GM12878 (cell line): ENCODE data around the gene SMARCAL1. TPM values are rescaled to one million over a fixed set of nuclear protein-coding genes. Genes with fewer than 3 reads are reported as not detected.

ENCODE experiments used
- ATAC-seq: fragments of 200-7000 bp; cut with Tn5 transposase; 3 replicates; pipeline ENCODE4 v1.9.1; 2020; ENCODE audit warnings: mild to moderate bottlenecking, moderate library complexity
- BruUV-seq: library from RNA; stranded (reverse); fragments of 400-500 nt; replicated peaks from 2 replicates; lab custom pipeline; 2021; lab: Mats Ljungman, UMichigan
- CTCF ChIA-PET: fragments of 300-600 bp; sonication (Branson Sonifier 250); formaldehyde crosslinking; extraction: SDS; loops from one replicate; lab custom pipeline; 2021; ENCODE audit warnings: inconsistent platforms; lab: Yijun Ruan, JAX
- POLR2A ChIA-PET: fragments of 350-600 bp; formaldehyde crosslinking; extraction: SDS; loops from one replicate; lab custom pipeline; 2021; ENCODE audit warnings: inconsistent platforms; lab: Charles Lee
- RAD21 ChIA-PET: fragments of 300-600 bp; sonication (Branson Sonifier 250); formaldehyde crosslinking; loops from one replicate; lab custom pipeline; 2023; ENCODE audit warnings: antibody characterized with exemption; ENCODE audit not compliant: unreplicated experiment; lab: Charles Lee
- SMC1A ChIA-PET: fragments of 300-600 bp; sonication (Branson Sonifier 250); formaldehyde crosslinking; loops from one replicate; lab custom pipeline; 2023; ENCODE audit not compliant: unreplicated experiment, uncharacterized antibody; lab: Charles Lee
- DNase-seq: peaks from one replicate; pipeline ENCODE4 v3.0.0-alpha.2; 2011; ENCODE audit warnings: low read depth, low spot score
- FAIRE-seq: peaks from 3 replicates; lab custom pipeline; 2011; peaks lifted over from hg19 to GRCh38; lab: Jason Lieb, UNC
- H2AFZ ChIP-seq: 2 replicates; pipeline ENCODE4 v1.6.0; 2011; ENCODE audit warnings: low read depth, low read length, control low read depth; ENCODE audit not compliant: control insufficient read depth
- H3K27ac ChIP-seq: 2 replicates; pipeline ENCODE4 v1.5.1; 2011; ENCODE audit warnings: control low read depth; ENCODE audit not compliant: control insufficient read depth, insufficient read depth
- H3K27me3 ChIP-seq, 2 experiments: replicated peaks in 1 of 2; 2 replicates each; pipeline versions ENCODE4 v1.6.0 to v1.6.1; 2011; ENCODE audit warnings: low read length in 1 of 2; ENCODE audit not compliant: control insufficient read depth in 2 of 2, insufficient read depth in 2 of 2
- H3K36me3 ChIP-seq, 2 experiments: 2 replicates each; pipeline ENCODE4 v1.5.1; 2011; ENCODE audit warnings: low read length in 1 of 2; ENCODE audit not compliant: control insufficient read depth in 2 of 2, insufficient read depth in 2 of 2
- H3K4me1 ChIP-seq: 2 replicates; pipeline ENCODE4 v1.6.1; 2011; ENCODE audit warnings: mild to moderate bottlenecking, low read length, moderate library complexity, mixed read lengths; ENCODE audit not compliant: control insufficient read depth, insufficient read depth
- H3K4me2 ChIP-seq: 2 replicates; pipeline ENCODE4 v1.6.0; 2011; ENCODE audit warnings: control low read depth; ENCODE audit not compliant: control insufficient read depth, insufficient read depth
- H3K4me3 ChIP-seq: fragments of 200-600 bp; sonication (generic); 2 replicates; pipeline ENCODE4 v1.5.1; 2016
- H3K79me2 ChIP-seq: 2 replicates; pipeline ENCODE4 v1.6.0; 2011; ENCODE audit warnings: low read length; ENCODE audit not compliant: control insufficient read depth, insufficient read depth
- H3K9ac ChIP-seq: 2 replicates; pipeline ENCODE4 v1.8.0; 2011; ENCODE audit warnings: low read length, control low read depth, mixed read lengths; ENCODE audit not compliant: control insufficient read depth, insufficient read depth
- H3K9me3 ChIP-seq: replicated peaks from 3 replicates; pipeline ENCODE4 v1.5.1; 2011; ENCODE audit warnings: mild to moderate bottlenecking, low read length; ENCODE audit not compliant: control insufficient read depth, insufficient read depth
- H4K20me1 ChIP-seq: 2 replicates; pipeline ENCODE4 v1.6.0; 2011; ENCODE audit not compliant: control insufficient read depth, insufficient read depth
- BCL11A ChIP-seq: IDR thresholded peaks from 2 replicates; pipeline ENCODE4 v1.6.1; 2011; ENCODE audit warnings: low read depth, low read length
- BHLHE40 ChIP-seq, 2 experiments: fragments of 450-650 bp in 1 of 2; IDR thresholded peaks; 2 replicates each; pipeline ENCODE4 v1.6.1; 2011 to 2017; ENCODE audit warnings: low read depth in 2 of 2, borderline replicate concordance in 1 of 2, improper control_type of control experiment in 1 of 2, low read length in 1 of 2, mild to moderate bottlenecking in 1 of 2
- CHD4 ChIP-seq: fragments of 200-600 bp; sonication (generic); IDR thresholded peaks from 2 replicates; pipeline ENCODE4 v1.6.1; 2016; ENCODE audit warnings: mild to moderate bottlenecking
- DPF2 ChIP-seq: fragments of 450-650 bp; IDR thresholded peaks from 2 replicates; pipeline ENCODE4 v1.6.1; 2017; ENCODE audit warnings: mild to moderate bottlenecking
- ETV6 ChIP-seq, 2 experiments: fragments of 450-650 bp in 1 of 2; IDR thresholded peaks in 1 of 2; conservative IDR thresholded peaks in 1 of 2; 2 replicates each; pipeline ENCODE4 v1.6.1; 2014; ENCODE audit warnings: antibody characterized with exemption in 1 of 2, borderline replicate concordance in 1 of 2, low read depth in 1 of 2, mild to moderate bottlenecking in 1 of 2, moderate library complexity in 1 of 2
- EZH2 ChIP-seq: IDR thresholded peaks from 2 replicates; pipeline ENCODE4 v1.6.1; 2012; ENCODE audit warnings: low read depth, mild to moderate bottlenecking, control low read depth, inconsistent platforms, low read length, borderline replicate concordance; ENCODE audit not compliant: control insufficient read depth
- IKZF1 ChIP-seq: fragments of 450-650 bp; conservative IDR thresholded peaks from 2 replicates; pipeline ENCODE4 v1.6.1; 2017; ENCODE audit warnings: antibody characterized with exemption, mild to moderate bottlenecking
- IRF3 ChIP-seq: fragments of 450-650 bp; IDR thresholded peaks from 2 replicates; pipeline ENCODE4 v1.6.1; 2014; ENCODE audit warnings: mild to moderate bottlenecking
- IRF5 ChIP-seq: fragments of 450-650 bp; IDR thresholded peaks from 2 replicates; pipeline ENCODE4 v1.6.1; 2017; ENCODE audit warnings: borderline replicate concordance
- MTA2 ChIP-seq: fragments of 450-650 bp; IDR thresholded peaks from 2 replicates; pipeline ENCODE4 v1.6.1; 2016; ENCODE audit warnings: low read depth, mild to moderate bottlenecking, moderate library complexity
- MTA3 ChIP-seq: IDR thresholded peaks from 2 replicates; pipeline ENCODE4 v1.6.1; 2012; ENCODE audit warnings: low read length, inconsistent platforms, borderline replicate concordance
- POLR2A ChIP-seq: IDR thresholded peaks from 2 replicates; pipeline ENCODE4 v1.6.1; 2011; ENCODE audit warnings: low read depth, mild to moderate bottlenecking, low read length
- SIX5 ChIP-seq: IDR thresholded peaks from 2 replicates; pipeline ENCODE4 v1.6.1; 2011; ENCODE audit warnings: mild to moderate bottlenecking, low read depth, low read length, moderate library complexity; ENCODE audit not compliant: severe bottlenecking
- SP1 ChIP-seq: IDR thresholded peaks from one replicate; pipeline ENCODE4 v1.6.1; 2011; ENCODE audit warnings: low read depth, low read length
- TBL1XR1 ChIP-seq: IDR thresholded peaks from 2 replicates; pipeline ENCODE4 v1.6.1; 2012; ENCODE audit warnings: low read depth, low read length, improper control_type of control experiment
- YY1 ChIP-seq: IDR thresholded peaks from 2 replicates; pipeline ENCODE4 v1.6.1; 2011; ENCODE audit warnings: low read depth, mild to moderate bottlenecking, low read length
- ZNF384 ChIP-seq: IDR thresholded peaks from 2 replicates; pipeline ENCODE4 v1.6.1; 2012; ENCODE audit warnings: low read depth, mild to moderate bottlenecking, low read length, improper control_type of control experiment, borderline replicate concordance
- ZNF592 ChIP-seq: fragments of 450-650 bp; IDR thresholded peaks from 2 replicates; pipeline ENCODE4 v1.6.1; 2017; ENCODE audit warnings: mild to moderate bottlenecking, moderate library complexity
- ZSCAN29 ChIP-seq: fragments of 450-650 bp; IDR thresholded peaks from 2 replicates; pipeline ENCODE4 v1.6.1; 2017; ENCODE audit warnings: mild to moderate bottlenecking, moderate library complexity
- WGBS: methylation state at CpG from one replicate; pipeline ENCODE4 v1.1.6; 2016; ENCODE audit warnings: low lambda C conversion rate; ENCODE audit not compliant: insufficient replicate concordance, insufficient coverage; ENCODE audit errors: missing lambda C conversion rate; 5-methylcytosine and 5-hydroxymethylcytosine counted together
- in situ Hi-C: fragments of 300-500 bp; cut with MboI; formaldehyde crosslinking; loops from 9 replicates; pipeline ENCODE4 v1.14.3; 2018; ENCODE audit warnings: mixed read lengths
- intact Hi-C: fragments of 100-400 bp; cut with micrococcal nuclease; formaldehyde crosslinking; loops from one replicate; pipeline ENCODE4 v1.14.2; 2022; ENCODE audit not compliant: unreplicated experiment
- polyA plus RNA-seq, 11 experiments: library from polyadenylated mRNA; depleted of rRNA in 4 of 11; unstranded in 6 of 11; stranded (reverse) in 5 of 11; fragments of >200 nt; fragmentation: Nextera tagmentation in 4 of 11; fragmentation: Illumina TruSeq in 1 of 11; extraction: Ambion mirVana in 4 of 11; extraction: Trizol in 1 of 11; gene quantifications; 1 replicate in 1 of 11; 2 replicates in 10 of 11; pipeline versions ENCODE4 v1.2.1 to v1.2.3, GENCODE V29; 2011 to 2016; ENCODE audit warnings: inconsistent platforms in 2 of 11, missing spikeins in 2 of 11, low read depth in 1 of 11
- total RNA-seq, 4 experiments: library from RNA; depleted of rRNA in 3 of 4; stranded (reverse); fragments of >200 nt in 3 of 4; fragmentation: Illumina TruSeq in 1 of 4; extraction: Trizol in 1 of 4; gene quantifications; 2 replicates each; pipeline versions ENCODE4 v1.2.1 to v1.2.3, GENCODE V29; 2013 to 2021

SMARCAL1 gene
- total and polyA plus RNA-seq, 10 of the 15 experiments (the other 5 are each of a cell fraction or from before 2014, with no cell fraction given): 10.8 to 32.9 (median 21.8) TPM

GRCh38 chr2:216385478-216385877, 26.8 kb upstream of the SMARCAL1 start (continued):
- no peak for TF ChIP-seq BHLHE40 (IDR thresholded peaks at IDR 0.05; ENCODE audit: borderline replicate concordance in 1 of 2, low read depth in 2 of 2, low read length in 1 of 2)
- no peak for TF ChIP-seq ZNF592
- TF ChIP-seq IRF3: no peak
- no peak for TF ChIP-seq IKZF1
- no peak for TF ChIP-seq BCL11A
- no peak for TF ChIP-seq YY1

- no peak for ATAC-seq
- ChIA-PET SMC1A (no interaction called here), RAD21 (interaction anchor here (0.8 kb wide), 1 partner anchor 111 kb away, joined by 3 read pairs; the partner anchor contains the start of gene RPL37A), CTCF (no interaction called here), POLR2A (no interaction called here)
- Histone ChIP-seq H3K27ac (no peak overlapping the region), H2AFZ (no peak overlapping the region), H3K79me2 (no peaks in the 10 kb centered on the region), H3K4me2 (no peak overlapping the region), H3K9ac (no peak overlapping the region), H3K27me3 (no peaks in the 10 kb centered on the region), H4K20me1 (no peaks in the 10 kb centered on the region), H3K9me3 (no peaks in the 10 kb centered on the region), H3K4me3 (no peak overlapping the region), H3K4me1 (no peaks in the 10 kb centered on the region), H3K36me3 (no peaks in the 10 kb centered on the region)
- BruUV-seq: no TSS peak
- WGBS: 91% methylated on average over 2 of the region's 2 CpGs
- DNase-seq: no peak
- no peak for FAIRE-seq
- intact Hi-C loops (no loop called here), in situ Hi-C loops (no loop called here)
- TF ChIP-seq ZNF384 (no peak), EZH2 (no peak), POLR2A (no peak), DPF2 (no peak), IKZF1 (no peak), TBL1XR1 (no peak), IRF5 (no peak), CHD4 (no peak), ZSCAN29 (no peak), YY1 (no peak), MTA3 (no peak), SP1 (no peak), SIX5 (no peak), MTA2 (no peak), ETV6 (conservative IDR thresholded peaks at IDR 0.05 in 1 of 2, IDR thresholded peaks at IDR 0.05 in 1 of 2; ENCODE audit: borderline replicate concordance in 1 of 2, low read depth in 1 of 2) (no peak)
These were observed 25.0 kb upstream of the SMARCAL1 start for GRCh38 chr2:216387262-216387661.
